HG03064 (cell line): ENCODE data around the gene EPHA5.

Source experiments
- ATAC-seq: cut with Tn5 transposase; IDR thresholded peaks from one replicate; pipeline ENCODE4 v1.9.1; 2021; ENCODE audit warnings: low read depth; ENCODE audit not compliant: unreplicated experiment

EPHA5 gene

DNA sequence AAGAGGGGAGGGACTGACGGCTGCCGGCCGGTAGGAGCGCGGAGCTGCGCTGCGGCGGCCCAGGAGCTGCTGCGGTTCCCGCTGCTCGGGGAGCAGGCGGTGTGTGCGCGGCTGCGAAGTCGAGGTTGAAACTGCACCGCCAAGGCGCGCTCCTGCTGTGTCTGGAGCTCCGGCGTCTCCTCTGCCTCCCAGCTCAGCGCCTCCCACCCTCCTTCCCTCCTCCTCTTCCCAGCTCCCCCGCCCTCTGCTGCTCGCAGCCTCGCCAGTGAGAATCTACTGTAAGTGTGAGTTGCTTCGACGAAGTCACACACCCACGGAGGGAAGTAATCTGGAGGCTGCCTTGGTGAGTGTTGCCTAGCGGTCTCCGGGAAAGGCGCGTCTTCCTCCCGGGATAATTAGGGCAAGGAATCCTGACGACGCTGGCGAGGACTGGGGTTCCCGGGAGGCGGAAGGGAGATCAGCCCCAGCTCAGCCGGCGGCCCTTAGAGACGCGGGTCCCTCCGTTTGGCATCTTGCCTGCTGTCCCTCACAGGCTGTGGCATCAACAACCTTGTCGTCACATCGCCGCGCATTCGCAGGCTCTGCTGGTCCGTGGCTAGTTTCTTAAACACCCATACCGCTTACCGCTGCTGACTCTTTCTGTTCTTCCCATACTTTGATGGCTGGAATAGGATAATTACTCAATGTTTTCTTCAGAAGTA is at the start of gene EPHA5:
Gene EPHA5 (minus strand): TSS at position 159 of the 701 bp plus-strand sequence. CDS start 747 bp downstream, outside the sequence.
- no peak for ATAC-seq

DNA sequence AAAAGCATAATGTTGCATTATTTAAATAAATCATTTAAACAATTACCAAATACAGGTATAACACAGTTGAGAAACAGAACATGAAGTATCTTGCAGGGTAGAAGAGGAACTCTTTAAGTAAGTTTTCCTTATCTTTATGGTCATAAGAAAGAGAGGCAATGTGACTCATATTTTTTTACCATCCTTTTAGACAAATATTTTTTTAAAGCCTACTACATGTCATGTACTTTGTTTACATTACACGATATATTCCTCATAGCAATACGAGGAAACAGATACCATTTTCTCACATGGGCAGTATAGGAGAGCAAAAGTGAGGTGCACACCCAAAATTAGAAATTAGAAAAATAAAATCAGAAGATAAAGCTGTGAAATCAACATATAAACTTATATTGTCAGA is 49.3 kb upstream of the EPHA5 start:
- ATAC-seq, result no peak

DNA sequence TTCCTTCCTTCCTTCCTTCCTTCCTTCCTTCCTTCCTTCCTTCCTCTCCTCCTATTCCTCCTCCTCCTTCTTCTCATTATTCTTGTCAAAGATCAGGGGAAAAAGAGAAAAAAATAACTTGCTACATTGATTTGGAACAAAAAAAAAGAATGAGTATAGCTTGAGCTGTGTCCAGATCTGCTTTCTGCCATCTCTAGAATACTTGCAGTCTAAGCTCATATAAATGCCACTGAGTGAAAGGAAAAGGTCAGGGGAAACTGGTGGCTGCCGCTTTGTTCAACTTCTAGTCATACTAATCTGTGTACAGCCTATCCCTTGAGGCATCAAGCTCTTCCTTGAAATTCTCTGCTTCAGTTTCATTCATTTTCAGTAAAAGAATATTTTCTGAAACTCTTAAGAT is 28.3 kb upstream of the EPHA5 start:
- no peak for ATAC-seq

DNA sequence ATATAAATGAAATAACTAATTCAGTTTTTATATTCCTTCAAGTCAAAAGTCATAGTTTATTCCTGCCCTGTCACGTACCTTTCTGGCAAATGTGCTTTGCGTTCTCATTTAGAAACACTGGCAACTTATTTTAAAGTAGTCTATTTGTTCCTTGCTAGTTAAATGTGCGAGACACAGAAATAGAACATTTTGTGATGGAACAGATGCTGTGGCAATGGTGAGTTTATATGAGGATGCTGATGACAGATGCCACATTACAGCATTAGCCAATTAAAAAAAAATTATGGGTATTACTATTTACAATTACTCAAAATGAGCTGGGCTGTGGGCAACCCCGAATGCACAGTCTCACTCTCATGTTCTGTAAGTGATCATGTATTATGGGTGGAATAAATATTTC is 26.1 kb upstream of the EPHA5 start:
- no peak for ATAC-seq

DNA sequence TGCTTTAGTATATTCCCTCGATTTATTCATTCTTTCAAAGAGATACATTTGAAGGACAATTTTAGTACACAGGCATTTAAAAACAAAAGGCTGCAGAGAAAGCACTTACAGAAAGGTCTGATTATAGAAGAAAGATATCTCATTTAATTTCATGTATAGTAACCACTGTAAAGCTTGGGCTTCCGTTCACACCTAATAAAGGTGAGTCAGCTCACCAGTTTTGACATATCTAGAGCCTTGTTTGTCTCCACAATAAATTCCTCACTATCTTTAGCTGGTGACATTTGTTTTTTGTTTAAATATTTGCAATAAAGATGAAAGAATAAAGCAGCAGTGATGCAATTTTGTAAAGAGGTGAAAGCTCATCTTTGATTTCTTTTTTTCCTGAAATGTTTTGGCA is 1.1 kb upstream of the EPHA5 start:
- no peak for ATAC-seq

DNA sequence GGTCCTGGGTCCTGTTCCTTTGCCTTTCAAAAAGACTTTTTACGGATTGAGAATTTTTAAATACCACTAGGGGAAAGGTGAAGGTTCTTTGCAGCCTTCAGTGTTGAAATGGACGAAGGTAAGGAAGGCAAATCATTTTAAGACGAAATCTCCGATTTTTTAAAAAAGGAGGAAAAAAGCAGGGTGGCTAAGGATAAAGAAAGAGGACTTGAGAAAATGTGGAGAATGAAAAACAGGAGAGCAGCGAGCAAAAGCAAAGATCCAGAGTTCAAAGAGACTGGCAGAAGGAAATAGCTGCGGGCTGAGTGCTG is 314 bp downstream of the EPHA5 start:
- no peak for ATAC-seq

DNA sequence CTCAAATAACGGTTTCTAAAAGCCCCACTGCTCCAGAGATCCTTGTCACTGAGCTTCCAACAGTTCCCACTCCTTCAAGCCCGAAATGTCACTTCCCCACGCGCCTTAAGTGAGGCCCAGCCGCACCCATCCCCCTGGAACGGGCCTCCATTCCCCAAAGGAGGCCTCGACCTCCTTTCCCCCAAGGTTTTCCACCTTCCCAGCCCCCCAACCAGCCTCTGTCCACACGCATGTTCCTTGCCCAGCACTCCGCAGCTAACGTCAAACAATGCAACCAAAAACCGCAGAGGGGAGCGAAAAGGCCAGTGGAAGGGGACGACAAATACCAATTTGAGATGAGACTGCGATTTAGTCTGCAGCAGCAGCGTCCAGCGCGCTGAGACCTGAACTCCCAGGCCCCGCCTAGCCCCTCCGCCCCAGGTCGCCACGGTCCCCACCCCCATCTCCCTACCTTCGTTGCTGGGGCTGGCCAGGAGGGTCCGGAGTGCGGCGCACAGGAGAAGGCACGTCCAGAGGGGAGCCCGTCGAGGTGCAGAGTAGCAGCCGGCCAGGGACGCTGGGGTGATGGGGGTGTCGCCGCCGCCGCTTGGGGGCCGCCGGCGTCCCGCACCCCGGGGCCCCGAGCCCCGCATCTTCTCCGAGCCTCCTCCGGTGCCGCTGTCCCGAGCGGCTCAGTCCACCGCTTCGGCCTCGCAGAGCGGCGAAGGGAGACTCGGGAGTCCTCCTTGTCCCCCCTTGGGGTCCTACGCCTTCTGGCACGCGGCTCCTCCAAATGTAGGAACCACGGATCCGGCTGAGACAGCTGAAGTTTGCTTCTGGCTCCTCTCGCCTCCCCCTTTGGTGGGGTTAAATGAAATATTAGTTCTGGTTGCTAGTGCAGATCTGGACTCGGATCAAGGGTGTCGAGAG is 924 bp downstream of the EPHA5 start:
- no peak for ATAC-seq

DNA sequence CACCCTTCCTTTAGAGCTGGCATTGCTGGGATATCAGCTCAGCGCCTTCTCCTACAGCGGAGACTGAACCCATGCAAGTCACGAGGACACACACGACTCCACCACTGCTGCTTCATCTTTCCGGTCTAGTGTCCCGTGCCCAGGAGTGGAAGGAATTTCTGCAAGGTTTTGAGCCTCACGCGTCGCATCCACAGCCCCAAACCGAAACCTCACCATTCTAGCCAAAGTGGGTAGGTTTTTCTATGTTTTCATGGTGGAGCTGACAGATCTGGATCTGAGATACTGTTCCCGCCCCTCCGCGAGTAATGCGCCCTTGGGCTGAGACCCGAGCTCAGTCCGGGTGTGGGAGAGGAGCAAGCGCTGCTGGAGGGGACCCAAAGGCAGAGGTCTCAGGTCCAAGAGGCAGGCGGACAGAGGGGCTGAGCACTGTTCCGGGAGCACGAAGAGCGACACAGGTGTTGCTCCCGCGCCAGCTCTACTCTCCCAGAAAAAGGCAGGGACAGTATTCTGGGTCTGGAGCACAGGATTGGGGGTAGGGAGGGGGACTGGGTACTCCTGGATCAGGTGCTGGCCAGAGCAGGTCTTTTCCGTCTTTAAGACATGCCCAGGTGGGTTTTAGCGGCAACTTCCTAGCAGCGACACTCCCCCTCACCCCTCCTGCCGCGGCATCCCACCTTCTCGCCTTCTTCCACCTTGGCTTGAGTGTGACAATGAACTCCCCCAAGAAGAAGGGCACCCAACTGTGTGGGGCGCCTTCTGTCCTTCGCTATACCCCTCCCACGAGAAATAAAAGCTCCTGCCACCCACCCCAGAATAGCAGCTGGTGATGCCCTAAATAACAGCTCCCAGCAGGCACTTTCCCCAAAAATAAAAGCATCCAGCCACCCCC is 1.8 kb downstream of the EPHA5 start:
- no peak for ATAC-seq

DNA sequence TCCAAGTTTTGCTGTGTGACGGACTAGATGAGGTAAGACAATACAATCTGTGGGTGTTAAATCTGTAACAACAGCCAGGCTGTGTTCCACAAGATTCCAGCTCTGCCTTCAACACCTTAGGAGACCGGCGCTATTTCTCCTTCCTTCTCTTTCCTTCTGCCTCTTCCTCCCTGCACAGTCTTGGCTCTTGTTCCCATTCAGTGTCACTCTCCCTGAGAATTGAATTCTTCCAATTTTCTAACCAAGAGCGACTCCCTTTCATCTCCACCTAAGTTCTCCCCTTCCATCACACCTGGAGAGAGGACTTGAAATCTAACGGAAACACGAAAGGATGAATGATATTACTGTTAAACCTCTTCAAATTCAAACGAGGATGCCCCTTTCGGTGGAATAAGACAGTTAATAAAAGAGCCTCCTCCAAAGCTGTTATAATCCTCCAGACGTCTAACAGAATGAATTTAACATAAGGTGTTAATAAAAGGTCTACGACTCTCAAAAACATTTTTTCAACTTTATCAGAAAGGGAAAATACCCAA is 2.7 kb downstream of the EPHA5 start:
- no peak for ATAC-seq

DNA sequence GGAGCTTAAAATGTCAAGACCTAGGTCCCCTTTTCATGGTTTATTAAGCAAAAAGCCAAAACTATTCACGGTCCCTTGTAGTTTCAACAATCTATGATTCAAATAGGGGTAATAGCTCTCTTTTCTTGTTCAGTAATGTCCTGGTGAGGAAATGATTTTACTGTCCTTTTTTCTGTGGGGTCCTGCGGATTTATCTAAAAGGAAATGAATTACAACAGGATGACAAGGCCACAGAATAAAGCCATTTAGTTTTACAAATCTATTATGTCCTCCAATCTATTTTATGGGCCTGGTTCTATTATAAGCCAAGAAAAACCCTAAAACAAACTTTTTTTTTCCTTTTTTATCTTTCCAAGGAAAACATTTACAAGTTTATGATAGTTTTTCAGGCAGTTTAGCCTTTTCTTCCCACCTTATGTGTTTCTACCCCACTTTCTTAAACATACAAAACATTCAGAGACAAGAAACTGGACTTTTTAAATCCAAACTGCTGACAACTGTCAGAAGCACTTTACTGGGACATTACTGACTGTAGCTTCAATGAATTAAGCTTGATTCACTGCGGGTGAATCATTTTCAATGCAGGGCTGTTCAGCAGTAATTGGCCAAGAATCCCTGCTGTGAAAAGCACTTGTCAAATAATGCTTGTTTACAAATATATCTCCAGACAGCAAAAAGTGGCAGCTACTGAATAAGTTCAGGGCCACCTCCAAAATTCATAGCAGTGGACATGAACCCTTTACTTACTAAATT is 4.3 kb downstream of the EPHA5 start:
- ATAC-seq, result no peak

DNA sequence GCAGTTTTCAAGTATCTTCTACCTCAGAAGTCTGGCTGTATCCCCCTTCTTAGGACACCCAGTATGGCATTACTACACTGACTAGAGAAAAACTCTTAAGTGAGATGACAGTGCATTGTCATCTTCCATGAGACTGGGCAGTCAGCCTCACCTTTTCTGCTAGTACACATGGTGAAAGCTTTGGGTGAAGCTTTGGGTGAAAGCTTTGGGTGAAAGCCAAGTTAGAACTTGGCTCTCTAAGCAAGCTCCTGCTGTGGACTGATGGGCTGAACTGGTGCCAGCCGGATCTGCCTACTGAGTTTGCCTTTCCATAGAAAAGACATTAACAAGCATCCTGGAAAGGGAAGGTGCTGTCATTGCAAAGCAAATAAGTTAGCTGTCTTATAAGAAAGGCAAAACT is 8.8 kb downstream of the EPHA5 start:
- ATAC-seq, result no peak

DNA sequence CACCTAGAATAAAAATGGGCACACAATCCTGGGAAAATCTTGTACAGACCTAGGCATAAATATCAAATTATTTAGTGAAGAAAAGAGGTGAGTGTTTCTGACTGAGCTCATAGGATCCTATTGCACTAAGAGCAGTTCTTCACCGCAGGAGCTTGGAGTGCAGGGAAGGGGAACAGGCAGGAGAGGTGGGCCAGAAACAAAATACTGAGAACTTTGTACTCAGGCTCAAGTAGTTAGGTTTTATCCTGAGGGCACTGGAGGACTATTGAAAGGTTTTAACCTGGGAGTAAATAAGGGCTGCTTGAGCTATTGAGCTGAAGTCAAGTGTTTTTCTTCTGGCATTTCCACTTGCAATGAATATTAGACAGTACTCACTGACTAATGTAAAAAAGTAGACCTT is 12.2 kb downstream of the EPHA5 start:
- no peak for ATAC-seq

DNA sequence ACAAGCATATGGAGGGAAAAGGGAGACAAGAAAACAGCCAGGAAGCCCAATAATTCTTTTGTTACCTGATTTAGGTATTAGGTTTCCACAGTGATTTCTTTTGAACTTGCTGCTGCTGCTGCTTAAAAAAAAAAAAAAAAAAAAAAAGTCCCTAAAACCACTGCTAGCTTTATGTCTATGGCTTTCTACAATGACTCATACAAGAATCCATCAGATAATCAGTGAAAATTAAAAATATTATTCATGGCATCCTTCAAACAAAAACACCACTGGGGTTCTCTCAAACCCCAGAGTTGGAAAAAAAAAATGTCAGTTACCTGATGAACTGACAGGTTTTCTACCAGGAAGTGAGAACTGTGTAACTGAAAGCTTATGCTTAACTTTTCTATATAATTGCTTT is 14.3 kb downstream of the EPHA5 start:
- ATAC-seq, result no peak

DNA sequence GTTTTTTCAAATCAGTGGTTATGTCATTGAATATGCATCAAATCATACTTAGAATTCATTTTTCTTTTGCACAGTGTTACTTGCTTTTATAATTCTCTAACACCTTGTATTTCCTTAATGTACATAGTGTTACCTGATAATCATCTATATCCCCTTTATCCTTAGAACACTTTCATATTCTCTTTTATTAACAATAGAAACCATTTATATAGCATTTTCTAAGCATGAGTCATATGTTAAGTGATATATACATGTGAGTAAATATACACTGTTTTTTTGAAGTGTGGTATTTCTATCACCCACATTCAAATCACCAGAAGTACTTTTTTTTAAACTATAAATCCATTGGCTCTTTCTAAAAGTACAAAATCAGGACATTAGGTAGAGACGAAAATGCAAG is 15.3 kb downstream of the EPHA5 start:
- no peak for ATAC-seq

DNA sequence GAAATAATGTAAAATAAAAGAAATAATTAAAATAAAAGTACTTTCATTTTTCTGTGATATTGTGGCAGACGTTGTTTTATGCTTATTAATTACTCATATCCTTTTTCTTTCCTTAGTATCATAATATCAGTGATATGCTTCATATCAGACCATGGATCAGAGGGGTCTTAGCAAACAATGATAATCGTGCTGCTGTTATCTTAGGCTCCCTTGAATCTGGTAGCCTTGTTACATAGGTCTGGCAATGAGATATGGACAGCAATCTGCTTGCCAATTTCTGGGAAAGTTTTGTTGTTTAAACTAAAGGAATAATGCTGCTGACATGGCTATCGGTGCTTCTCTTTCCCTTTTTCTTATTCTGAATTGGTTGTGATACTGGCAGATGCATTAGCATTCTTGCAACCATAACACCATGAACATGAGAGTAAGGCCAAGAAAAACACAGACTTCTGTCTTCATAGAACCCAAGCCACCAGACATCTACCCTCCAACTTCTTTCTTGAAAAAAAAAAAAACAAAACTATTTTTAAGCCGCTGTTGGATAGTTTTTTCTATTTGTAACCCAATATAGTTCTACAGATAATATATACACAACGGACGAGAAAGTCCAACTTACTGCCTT is 16.4 kb downstream of the EPHA5 start:
- ATAC-seq, result no peak

DNA sequence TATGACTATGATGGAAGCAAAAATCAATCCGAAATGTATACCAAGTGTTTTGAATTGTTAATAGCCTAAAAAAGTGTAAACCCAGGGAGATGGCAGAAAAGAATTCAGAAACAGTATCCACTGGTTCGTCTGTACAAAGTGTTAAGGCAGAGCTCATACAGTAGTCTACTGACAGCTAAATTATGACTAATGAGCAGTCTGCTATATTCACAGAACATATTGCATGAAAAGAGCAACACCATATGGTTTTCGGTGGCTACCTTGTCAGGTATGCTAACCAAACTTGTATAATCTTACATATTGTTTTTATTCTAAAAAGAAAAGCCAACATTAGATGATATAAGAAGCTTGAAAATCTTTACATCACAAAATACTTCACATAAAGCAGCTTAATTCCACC is 18.5 kb downstream of the EPHA5 start:
- ATAC-seq, result no peak

DNA sequence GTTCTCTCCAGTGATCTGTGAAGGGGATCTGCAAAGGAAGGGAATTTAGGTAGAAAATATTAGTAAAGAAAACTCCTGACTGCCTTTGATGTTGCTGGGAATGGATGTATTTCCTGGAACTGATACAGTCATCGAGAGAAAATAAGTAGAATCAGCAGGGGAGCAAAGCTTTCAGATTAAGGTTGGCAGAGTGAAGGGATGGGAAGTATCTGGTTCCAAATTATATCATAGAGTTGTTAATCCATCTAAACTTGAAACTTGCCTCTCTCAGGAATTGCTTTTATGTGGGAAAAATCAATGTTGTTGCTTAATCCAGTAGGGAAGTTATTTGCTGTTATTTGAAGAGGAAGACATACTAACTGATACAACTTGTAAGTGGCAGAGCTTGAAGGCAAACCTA is 19.3 kb downstream of the EPHA5 start:
- no peak for ATAC-seq

DNA sequence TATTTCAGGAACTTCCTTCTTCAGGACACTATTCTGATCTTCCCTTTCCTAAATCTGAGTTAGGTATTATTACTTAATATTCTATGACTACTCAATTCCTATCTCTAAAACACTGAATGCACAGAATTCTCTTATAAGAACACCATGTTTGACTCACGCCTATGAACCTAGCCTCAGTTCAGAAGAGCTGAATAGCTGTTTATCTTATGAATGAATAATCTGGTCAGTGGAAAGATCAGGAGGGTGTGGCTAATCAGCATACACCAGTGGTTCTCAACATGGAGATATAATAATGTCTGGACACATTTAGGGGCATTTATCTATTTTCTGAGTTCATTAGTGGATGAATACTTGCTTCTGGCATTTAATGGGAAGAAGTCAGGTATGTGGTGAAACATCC is 24.2 kb downstream of the EPHA5 start:
- no peak for ATAC-seq

DNA sequence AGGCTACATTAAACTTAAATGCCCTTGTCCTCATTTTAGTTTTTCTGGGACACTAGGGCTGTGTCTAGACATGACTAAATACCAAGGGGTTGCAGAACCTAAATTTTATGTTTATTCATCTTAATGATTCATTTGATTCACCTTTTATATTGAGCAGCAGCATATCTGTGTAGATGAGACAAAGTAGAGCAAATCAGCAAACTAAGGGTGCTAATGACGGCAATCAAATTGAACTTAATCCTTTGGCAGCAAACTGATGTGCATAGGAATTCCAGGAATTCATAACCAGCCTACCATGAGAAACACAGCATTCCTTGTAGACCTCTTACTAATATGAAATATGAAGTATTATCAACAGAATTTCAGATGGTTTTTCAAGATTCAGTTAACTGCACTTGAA is 25.1 kb downstream of the EPHA5 start:
- no peak for ATAC-seq
